Lower lobe of right lung (tissue), 2 donors: ENCODE data around the gene APOO. TPM values are rescaled to one million over a fixed set of nuclear protein-coding genes. Genes with fewer than 3 reads are reported as not detected.
A peak's percentile ranks its signal among the peaks of the same experiment; 100 is the strongest.
"Not testable (repeated sequence)": the region's sequence is repeated elsewhere in the genome, so short reads cannot be mapped to it uniquely, and the experiment has no call there.

ENCODE experiments used
- ATAC-seq, 2 donors: fragments of 200-7000 bp; cut with Tn5 transposase; one replicate each; pipeline ENCODE4 v1.9.1; 2020 to 2022; ENCODE audit warnings: mild to moderate bottlenecking in 2 of 2, moderate library complexity in 2 of 2
- DNase-seq: peaks from one replicate; pipeline ENCODE4 v3.0.0-alpha.2; 2020
- H3K27ac ChIP-seq: fragments of 200-600 bp; one replicate; pipeline ENCODE4 v1.8.0; 2022
- H3K27me3 ChIP-seq: fragments of 200-600 bp; one replicate; pipeline ENCODE4 v1.8.0; 2022; ENCODE audit warnings: low read depth
- H3K36me3 ChIP-seq: fragments of 200-600 bp; one replicate; pipeline ENCODE4 v1.8.0; 2022; ENCODE audit warnings: mild to moderate bottlenecking
- H3K4me1 ChIP-seq: fragments of 200-600 bp; one replicate; pipeline ENCODE4 v1.8.0; 2022
- H3K4me3 ChIP-seq: fragments of 200-600 bp; one replicate; pipeline ENCODE4 v1.8.0; 2022; ENCODE audit warnings: mild to moderate bottlenecking
- H3K9me3 ChIP-seq: fragments of 200-600 bp; one replicate; pipeline ENCODE4 v1.8.0; 2022
- intact Hi-C: fragments of 100-400 bp; cut with DNase I; formaldehyde crosslinking; loops from one replicate; pipeline ENCODE4 v1.11.0; 2022
- total RNA-seq: library from RNA; stranded (reverse); fragmentation: NEBNext Ultra II Directional; extraction: Animal tissue kit (Norgen Biotek cat#: 25700); gene quantifications from one replicate; pipeline ENCODE4 v1.2.1, GENCODE V29; 2021
- TF ChIP-seq, protein P1 (sequence below): fragments of 200-600 bp; IDR thresholded peaks from one replicate; pipeline ENCODE4 v1.8.0; 2022; ENCODE audit warnings: antibody characterized with exemption, mild to moderate bottlenecking
- donor health status: DM: no; HTN: yes; CAD: no; lungs with severe emphysema.

APOO gene
- total RNA-seq, 1 donor from 2014 or later = 15.9 TPM

GRCh38 chrX:23896981-23897380 is 10.8 kb downstream of the APOO start:
- no peaks in the 10 kb centered on the region for H3K27me3 ChIP-seq
- H3K27ac ChIP-seq = no peak overlapping the region
- no peaks in the 10 kb centered on the region for H3K9me3 ChIP-seq
- peaks cover 10% of the 10 kb centered on the region for H3K4me1 ChIP-seq
- TF ChIP-seq, protein P1, sequence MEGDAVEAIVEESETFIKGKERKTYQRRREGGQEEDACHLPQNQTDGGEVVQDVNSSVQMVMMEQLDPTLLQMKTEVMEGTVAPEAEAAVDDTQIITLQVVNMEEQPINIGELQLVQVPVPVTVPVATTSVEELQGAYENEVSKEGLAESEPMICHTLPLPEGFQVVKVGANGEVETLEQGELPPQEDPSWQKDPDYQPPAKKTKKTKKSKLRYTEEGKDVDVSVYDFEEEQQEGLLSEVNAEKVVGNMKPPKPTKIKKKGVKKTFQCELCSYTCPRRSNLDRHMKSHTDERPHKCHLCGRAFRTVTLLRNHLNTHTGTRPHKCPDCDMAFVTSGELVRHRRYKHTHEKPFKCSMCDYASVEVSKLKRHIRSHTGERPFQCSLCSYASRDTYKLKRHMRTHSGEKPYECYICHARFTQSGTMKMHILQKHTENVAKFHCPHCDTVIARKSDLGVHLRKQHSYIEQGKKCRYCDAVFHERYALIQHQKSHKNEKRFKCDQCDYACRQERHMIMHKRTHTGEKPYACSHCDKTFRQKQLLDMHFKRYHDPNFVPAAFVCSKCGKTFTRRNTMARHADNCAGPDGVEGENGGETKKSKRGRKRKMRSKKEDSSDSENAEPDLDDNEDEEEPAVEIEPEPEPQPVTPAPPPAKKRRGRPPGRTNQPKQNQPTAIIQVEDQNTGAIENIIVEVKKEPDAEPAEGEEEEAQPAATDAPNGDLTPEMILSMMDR = no peak
- ATAC-seq (no peak), DNase-seq (no peak)
- no peak overlapping the region for H3K4me3 ChIP-seq
- intact Hi-C loops = no loop called here
- no peaks in the 10 kb centered on the region for H3K36me3 ChIP-seq

DNA sequence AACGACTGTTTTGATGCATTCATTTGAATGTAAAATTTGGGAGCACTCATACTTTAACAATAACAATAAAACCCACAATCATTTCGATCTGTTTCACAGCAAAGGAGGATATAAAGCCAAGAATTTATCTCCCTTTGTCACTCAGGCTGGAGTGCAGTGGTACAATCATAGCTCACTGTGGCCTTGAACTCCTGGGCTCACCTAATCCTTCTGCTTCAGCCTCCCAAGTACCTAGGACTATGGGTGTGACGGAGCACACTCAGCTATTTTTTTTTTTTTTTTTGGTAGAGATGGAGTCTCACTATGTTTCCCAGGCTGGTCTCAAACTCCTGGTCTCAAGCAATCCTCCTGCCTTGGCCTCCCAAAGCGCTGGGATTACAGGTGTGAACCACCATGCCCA is 11.2 kb downstream of the APOO start:
- H3K9me3 ChIP-seq, H3K4me1 ChIP-seq, H3K27me3 ChIP-seq, intact Hi-C loops, H3K4me3 ChIP-seq, ATAC-seq, H3K27ac ChIP-seq, H3K36me3 ChIP-seq, DNase-seq: not testable (repeated sequence)

DNA sequence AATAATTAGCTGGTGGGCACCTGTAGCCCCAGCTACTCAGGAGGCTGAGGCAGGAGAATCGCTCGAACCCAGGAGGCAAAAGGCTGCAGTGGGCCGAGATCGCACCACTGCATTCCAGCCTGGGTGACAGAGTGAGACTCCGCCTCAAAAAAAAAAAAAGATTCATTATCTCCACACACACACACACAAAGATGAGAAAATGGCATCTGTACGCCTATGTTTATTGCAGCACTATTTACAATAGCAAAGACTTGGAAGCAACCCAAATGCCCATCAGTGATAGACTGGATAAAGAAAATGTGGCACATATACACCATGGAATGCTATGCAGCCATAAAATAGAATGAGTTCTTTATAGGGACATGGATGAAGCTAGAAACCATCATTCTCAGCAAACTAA is 12.7 kb downstream of the APOO start:
- DNase-seq, H3K4me3 ChIP-seq, H3K9me3 ChIP-seq, H3K27ac ChIP-seq, ATAC-seq, H3K27me3 ChIP-seq, intact Hi-C loops, H3K36me3 ChIP-seq, H3K4me1 ChIP-seq: not testable (repeated sequence)

DNA sequence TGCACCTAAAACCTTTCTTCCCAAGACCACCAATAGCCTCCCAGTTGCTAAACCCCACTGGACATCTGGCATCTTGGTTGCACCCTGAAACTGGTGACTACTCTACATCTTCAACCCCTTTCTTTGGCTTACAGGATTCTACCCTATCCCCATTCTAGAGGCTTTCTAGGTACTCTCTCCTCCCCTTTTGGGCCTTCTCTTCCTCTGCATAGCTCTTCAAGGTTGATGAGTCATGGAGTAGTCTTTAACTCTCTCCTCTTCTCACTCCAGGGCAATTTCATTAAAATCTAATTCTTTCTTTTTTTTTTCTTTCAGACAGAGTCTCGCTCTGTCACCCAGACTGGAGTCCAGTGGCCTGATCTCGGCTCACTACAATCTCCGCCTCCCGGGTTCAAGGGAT is 16.8 kb downstream of the APOO start:
- ATAC-seq (no peak), DNase-seq (no peak)
- H3K9me3 ChIP-seq = no peaks in the 10 kb centered on the region
- TF ChIP-seq, protein P1 = no peak
- H3K4me1 ChIP-seq = no peaks in the 10 kb centered on the region
- no peak overlapping the region for H3K27ac ChIP-seq
- no peaks in the 10 kb centered on the region for H3K27me3 ChIP-seq
- intact Hi-C loops = no loop called here
- H3K4me3 ChIP-seq = no peak overlapping the region
- no peaks in the 10 kb centered on the region for H3K36me3 ChIP-seq

DNA sequence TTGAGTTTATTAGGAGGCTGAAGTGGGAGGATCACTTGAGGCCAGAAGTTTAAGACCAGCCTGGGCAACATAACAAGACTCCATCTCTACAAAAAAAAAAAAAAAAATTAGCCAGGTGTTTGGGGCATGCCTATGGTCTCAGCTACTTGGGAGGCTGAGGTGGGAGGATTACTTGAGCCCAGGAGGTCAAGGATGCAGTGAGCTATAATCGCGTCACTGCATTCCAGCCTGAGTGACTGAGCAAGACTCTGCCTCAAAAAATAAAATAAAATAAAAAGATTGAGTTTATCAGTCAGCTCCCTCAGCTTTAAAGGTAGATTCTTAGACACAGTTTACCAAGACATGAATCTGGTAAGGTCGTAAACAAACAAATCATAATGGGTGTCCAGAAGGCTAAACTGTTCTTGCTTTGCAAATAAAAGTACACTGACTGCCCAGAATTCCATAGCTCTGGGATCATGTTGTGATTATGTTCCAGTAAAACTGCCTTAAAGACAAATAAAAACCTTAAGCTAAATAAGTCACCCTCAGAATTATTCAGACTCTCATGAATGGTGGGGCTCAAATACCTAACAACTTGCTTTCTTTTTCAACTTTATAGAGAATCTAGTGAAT is 18.7 kb downstream of the APOO start:
- no peak overlapping the region for H3K4me3 ChIP-seq
- TF ChIP-seq, protein P1 = no peak
- no peaks in the 10 kb centered on the region for H3K36me3 ChIP-seq
- no peaks in the 10 kb centered on the region for H3K9me3 ChIP-seq
- intact Hi-C loops = no loop called here
- H3K27me3 ChIP-seq = no peaks in the 10 kb centered on the region
- no peaks in the 10 kb centered on the region for H3K4me1 ChIP-seq
- peak in 1 of 2 donors; percentile 18 for ATAC-seq
- H3K27ac ChIP-seq = peak overlapping the region; percentile 43
- no peak for DNase-seq

DNA sequence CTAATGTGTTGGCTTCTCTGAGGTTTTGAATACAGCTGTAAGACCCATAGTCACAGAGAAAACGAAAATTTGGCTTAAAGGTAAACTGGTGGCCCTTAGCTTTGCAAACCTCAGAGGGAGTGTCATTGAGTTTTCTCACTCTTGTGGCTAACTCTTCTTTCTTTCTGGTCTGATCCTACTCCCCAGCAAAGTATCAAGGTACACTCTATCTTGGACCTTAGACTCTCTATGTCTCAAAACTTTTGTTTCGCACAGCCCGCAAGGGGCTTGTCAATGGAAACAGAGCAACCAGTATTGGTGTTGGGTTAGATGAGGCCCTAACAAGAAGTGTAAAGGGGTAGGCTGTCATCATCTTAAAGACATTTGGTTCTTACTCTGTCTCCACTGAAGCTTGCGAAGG is 19.8 kb downstream of the APOO start:
- no peaks in the 10 kb centered on the region for H3K27me3 ChIP-seq
- no peaks in the 10 kb centered on the region for H3K36me3 ChIP-seq
- DNase-seq = no peak
- no peak overlapping the region for H3K4me3 ChIP-seq
- H3K4me1 ChIP-seq = no peaks in the 10 kb centered on the region
- TF ChIP-seq, protein P1 = no peak
- H3K27ac ChIP-seq = no peak overlapping the region
- no peaks in the 10 kb centered on the region for H3K9me3 ChIP-seq
- intact Hi-C loops = no loop called here
- no peak for ATAC-seq

GRCh38 chrX:23887451-23887850 is 20.3 kb downstream of the APOO start:
- Histone ChIP-seq H3K4me1 (no peaks in the 10 kb centered on the region), H3K9me3 (no peaks in the 10 kb centered on the region), H3K4me3 (no peak overlapping the region), H3K36me3 (no peaks in the 10 kb centered on the region), H3K27ac (no peak overlapping the region), H3K27me3 (no peaks in the 10 kb centered on the region)
- DNase-seq (no peak), ATAC-seq (peak in 1 of 2 donors; percentile 24)
- TF ChIP-seq, protein P1 = no peak
- intact Hi-C loops = no loop called here
